NB4 (cell line): Measurements from ENCODE around the gene NOLC1.

Experiments
- CTCF ChIP-seq: IDR thresholded peaks from one replicate; pipeline ENCODE4 v1.5.1; 2012; ENCODE audit warnings: low read depth, low read length
- MAX ChIP-seq: IDR thresholded peaks from 2 replicates; pipeline ENCODE4 v1.6.1; 2011; ENCODE audit warnings: low read depth, low read length
- MYC ChIP-seq: IDR thresholded peaks from 2 replicates; pipeline ENCODE4 v1.6.1; 2011; ENCODE audit warnings: low read depth, low read length
- POLR2A ChIP-seq: IDR thresholded peaks from 2 replicates; pipeline ENCODE4 v1.6.1; 2011; ENCODE audit warnings: mild to moderate bottlenecking; ENCODE audit not compliant: insufficient read length; ENCODE audit errors: extremely low read depth

GRCh38 chr10:102153093-102153620 is 968 bp downstream of the NOLC1 start:
- TF ChIP-seq CTCF (no peak), POLR2A (no peak), MYC (peak; percentile 56; the same call in 1 of the 2 replicates), MAX (peak; percentile 55)
